Measurements from ENCODE around the gene FBXL20.

FBXL20 gene

DNA sequence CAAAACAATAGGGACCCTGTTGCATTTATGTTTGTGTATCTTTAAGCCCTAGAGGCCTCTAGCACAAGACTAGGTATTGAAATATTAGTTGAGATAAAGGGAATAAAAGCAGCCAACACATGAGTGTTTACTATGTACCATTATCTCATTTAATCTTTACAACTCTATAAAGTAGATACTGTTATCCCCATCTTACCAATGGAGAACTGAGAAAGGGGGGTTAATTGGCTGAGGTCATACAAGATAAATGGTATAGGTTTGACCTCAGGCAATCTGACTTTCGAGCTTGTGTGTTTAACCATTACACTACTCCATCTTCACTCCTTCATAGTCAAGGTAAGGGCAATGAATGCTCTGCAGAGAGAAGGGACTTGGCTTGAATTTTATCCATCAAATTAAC, 149.4 kb downstream of the FBXL20 start (continued):
- TF ChIP-seq PRDM2 (tag by site-specific recombination; IDR thresholded peaks at IDR 0.05; ENCODE audit: borderline replicate concordance) (no peak), ZNF202 (tag by site-specific recombination; IDR thresholded peaks at IDR 0.05; ENCODE audit: borderline replicate concordance) (no peak), ZFP69B (tag by site-specific recombination; IDR thresholded peaks at IDR 0.05) (no peak), ZNF664 (tag by site-specific recombination; IDR thresholded peaks at IDR 0.05) (peak; percentile 91), ZNF785 (tag by site-specific recombination; IDR thresholded peaks at IDR 0.05) (no peak), ZNF426 (tag by site-specific recombination; IDR thresholded peaks at IDR 0.05) (0 out of 2 replicates have a peak, but pooled peaks have one; percentile 5), ATF2 (tag by site-specific recombination; IDR thresholded peaks at IDR 0.05; ENCODE audit: low read depth) (0 out of 2 replicates have a peak, but pooled peaks have one; percentile 32), ZNF518A (tag by site-specific recombination; conservative IDR thresholded peaks at IDR 0.05; ENCODE audit: low read depth) (no peak; the same call in 1 of the 2 replicates), ZNF76 (tag by site-specific recombination; IDR thresholded peaks at IDR 0.05; ENCODE audit: borderline replicate concordance, low read depth) (no peak), OSR2 (tag by site-specific recombination; IDR thresholded peaks at IDR 0.05) (no peak), ZBTB8A (tag by site-specific recombination; IDR thresholded peaks at IDR 0.05) (no peak), ZNF768 (tag by site-specific recombination; IDR thresholded peaks at IDR 0.05) (no peak), ZNF549 (tag by site-specific recombination; IDR thresholded peaks at IDR 0.05) (no peak), WT1 (tag by site-specific recombination; IDR thresholded peaks at IDR 0.05) (no peak), TCF7L2 (IDR thresholded peaks at IDR 0.05; ENCODE audit: borderline replicate concordance, low read depth, low read length) (peak; percentile 78; the same call in 1 of the 2 replicates), KLF1 (tag by site-specific recombination; IDR thresholded peaks at IDR 0.05) (no peak)
- TF ChIP-seq, protein P1, sequence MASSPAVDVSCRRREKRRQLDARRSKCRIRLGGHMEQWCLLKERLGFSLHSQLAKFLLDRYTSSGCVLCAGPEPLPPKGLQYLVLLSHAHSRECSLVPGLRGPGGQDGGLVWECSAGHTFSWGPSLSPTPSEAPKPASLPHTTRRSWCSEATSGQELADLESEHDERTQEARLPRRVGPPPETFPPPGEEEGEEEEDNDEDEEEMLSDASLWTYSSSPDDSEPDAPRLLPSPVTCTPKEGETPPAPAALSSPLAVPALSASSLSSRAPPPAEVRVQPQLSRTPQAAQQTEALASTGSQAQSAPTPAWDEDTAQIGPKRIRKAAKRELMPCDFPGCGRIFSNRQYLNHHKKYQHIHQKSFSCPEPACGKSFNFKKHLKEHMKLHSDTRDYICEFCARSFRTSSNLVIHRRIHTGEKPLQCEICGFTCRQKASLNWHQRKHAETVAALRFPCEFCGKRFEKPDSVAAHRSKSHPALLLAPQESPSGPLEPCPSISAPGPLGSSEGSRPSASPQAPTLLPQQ (tag by site-specific recombination; IDR thresholded peaks at IDR 0.05) = no peak
- TF ChIP-seq, protein P2, sequence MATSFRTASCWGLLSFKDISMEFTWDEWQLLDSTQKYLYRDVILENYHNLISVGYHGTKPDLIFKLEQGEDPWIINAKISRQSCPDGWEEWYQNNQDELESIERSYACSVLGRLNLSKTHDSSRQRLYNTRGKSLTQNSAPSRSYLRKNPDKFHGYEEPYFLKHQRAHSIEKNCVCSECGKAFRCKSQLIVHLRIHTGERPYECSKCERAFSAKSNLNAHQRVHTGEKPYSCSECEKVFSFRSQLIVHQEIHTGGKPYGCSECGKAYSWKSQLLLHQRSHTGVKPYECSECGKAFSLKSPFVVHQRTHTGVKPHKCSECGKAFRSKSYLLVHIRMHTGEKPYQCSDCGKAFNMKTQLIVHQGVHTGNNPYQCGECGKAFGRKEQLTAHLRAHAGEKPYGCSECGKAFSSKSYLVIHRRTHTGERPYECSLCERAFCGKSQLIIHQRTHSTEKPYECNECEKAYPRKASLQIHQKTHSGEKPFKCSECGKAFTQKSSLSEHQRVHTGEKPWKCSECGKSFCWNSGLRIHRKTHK (tag by site-specific recombination; IDR thresholded peaks at IDR 0.05) = no peak
- TF ChIP-seq, protein P3, sequence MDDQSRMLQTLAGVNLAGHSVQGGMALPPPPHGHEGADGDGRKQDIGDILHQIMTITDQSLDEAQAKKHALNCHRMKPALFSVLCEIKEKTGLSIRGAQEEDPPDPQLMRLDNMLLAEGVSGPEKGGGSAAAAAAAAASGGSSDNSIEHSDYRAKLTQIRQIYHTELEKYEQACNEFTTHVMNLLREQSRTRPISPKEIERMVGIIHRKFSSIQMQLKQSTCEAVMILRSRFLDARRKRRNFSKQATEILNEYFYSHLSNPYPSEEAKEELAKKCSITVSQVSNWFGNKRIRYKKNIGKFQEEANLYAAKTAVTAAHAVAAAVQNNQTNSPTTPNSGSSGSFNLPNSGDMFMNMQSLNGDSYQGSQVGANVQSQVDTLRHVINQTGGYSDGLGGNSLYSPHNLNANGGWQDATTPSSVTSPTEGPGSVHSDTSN (CRISPR knock-in tag; IDR thresholded peaks at IDR 0.05) = no peak
- TF ChIP-seq, protein P4, sequence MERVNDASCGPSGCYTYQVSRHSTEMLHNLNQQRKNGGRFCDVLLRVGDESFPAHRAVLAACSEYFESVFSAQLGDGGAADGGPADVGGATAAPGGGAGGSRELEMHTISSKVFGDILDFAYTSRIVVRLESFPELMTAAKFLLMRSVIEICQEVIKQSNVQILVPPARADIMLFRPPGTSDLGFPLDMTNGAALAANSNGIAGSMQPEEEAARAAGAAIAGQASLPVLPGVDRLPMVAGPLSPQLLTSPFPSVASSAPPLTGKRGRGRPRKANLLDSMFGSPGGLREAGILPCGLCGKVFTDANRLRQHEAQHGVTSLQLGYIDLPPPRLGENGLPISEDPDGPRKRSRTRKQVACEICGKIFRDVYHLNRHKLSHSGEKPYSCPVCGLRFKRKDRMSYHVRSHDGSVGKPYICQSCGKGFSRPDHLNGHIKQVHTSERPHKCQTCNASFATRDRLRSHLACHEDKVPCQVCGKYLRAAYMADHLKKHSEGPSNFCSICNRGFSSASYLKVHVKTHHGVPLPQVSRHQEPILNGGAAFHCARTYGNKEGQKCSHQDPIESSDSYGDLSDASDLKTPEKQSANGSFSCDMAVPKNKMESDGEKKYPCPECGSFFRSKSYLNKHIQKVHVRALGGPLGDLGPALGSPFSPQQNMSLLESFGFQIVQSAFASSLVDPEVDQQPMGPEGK (tag by site-specific recombination; IDR thresholded peaks at IDR 0.05) = no peak

All from HEK293 (cell line).